NB4 (cell line): Measurements from ENCODE around the gene SLC39A3.

Experiments
- DNase-seq: peaks from one replicate; pipeline ENCODE4 v3.0.0; 2010; ENCODE audit warnings: low read depth
- H3K4me3 ChIP-seq: one replicate; pipeline ENCODE4 v1.5.1; 2011; ENCODE audit warnings: mild to moderate bottlenecking, low read depth, low read length, moderate library complexity
- MYC ChIP-seq: IDR thresholded peaks from 2 replicates; pipeline ENCODE4 v1.6.1; 2011; ENCODE audit warnings: low read depth, low read length
- POLR2A ChIP-seq: IDR thresholded peaks from 2 replicates; pipeline ENCODE4 v1.6.1; 2011; ENCODE audit warnings: mild to moderate bottlenecking; ENCODE audit not compliant: insufficient read length; ENCODE audit errors: extremely low read depth
- TF ChIP-seq, protein P1 (sequence below): IDR thresholded peaks from 2 replicates; pipeline ENCODE4 v1.6.1; 2011; ENCODE audit warnings: low read depth, low read length
- TF ChIP-seq, protein P2 (sequence below): IDR thresholded peaks from one replicate; pipeline ENCODE4 v1.5.1; 2012; ENCODE audit warnings: low read depth, low read length

The SLC39A3 gene

DNA sequence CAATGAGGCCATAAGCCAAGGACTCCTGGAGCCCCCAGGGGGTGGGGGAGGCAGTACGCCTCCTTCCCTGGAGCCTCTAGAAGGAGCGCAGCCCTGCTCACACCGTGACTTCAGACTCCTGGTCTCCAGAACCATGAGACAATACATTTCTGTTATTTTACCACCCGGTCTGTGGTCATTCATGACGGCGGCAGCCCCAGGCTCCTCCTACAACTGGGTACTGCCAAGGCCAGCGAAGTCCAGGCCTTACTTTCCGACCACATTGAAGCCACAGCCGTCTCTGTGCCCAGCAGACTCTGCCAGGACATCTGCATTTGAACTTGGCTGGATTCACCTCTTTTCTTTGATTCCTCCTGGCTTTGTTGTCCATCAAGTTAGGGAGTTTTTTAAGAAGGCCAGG is 47.9 kb downstream of the SLC39A3 start:
- TF ChIP-seq, protein P1, sequence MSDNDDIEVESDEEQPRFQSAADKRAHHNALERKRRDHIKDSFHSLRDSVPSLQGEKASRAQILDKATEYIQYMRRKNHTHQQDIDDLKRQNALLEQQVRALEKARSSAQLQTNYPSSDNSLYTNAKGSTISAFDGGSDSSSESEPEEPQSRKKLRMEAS, result no peak
- no peak overlapping the region for H3K4me3 ChIP-seq
- DNase-seq, result no peak

DNA sequence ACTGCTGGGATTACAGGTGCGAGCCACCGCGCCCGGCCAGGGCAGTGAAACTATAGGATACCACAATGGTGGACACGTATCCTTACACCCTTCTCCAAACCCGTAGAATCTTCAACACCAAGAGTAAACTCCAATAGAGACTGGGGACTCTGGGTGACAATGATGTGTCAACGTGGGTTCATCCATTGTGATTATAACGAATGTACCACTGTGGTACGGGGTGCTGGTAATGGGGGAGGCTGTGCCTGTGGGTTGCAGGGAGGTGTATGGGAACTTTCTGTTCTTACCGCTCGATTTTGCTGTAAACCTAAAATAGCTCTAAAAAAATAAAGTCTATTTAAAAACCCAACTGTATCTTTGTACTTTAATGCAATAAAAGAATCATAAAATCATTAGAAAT is 49.0 kb downstream of the SLC39A3 start:
- H3K4me3 ChIP-seq, result no peak overlapping the region
- TF ChIP-seq, protein P2, sequence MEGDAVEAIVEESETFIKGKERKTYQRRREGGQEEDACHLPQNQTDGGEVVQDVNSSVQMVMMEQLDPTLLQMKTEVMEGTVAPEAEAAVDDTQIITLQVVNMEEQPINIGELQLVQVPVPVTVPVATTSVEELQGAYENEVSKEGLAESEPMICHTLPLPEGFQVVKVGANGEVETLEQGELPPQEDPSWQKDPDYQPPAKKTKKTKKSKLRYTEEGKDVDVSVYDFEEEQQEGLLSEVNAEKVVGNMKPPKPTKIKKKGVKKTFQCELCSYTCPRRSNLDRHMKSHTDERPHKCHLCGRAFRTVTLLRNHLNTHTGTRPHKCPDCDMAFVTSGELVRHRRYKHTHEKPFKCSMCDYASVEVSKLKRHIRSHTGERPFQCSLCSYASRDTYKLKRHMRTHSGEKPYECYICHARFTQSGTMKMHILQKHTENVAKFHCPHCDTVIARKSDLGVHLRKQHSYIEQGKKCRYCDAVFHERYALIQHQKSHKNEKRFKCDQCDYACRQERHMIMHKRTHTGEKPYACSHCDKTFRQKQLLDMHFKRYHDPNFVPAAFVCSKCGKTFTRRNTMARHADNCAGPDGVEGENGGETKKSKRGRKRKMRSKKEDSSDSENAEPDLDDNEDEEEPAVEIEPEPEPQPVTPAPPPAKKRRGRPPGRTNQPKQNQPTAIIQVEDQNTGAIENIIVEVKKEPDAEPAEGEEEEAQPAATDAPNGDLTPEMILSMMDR, result no peak
- no peak for TF ChIP-seq POLR2A
- TF ChIP-seq, protein P1, result no peak
- TF ChIP-seq MYC, result no peak
- no peak for DNase-seq

DNA sequence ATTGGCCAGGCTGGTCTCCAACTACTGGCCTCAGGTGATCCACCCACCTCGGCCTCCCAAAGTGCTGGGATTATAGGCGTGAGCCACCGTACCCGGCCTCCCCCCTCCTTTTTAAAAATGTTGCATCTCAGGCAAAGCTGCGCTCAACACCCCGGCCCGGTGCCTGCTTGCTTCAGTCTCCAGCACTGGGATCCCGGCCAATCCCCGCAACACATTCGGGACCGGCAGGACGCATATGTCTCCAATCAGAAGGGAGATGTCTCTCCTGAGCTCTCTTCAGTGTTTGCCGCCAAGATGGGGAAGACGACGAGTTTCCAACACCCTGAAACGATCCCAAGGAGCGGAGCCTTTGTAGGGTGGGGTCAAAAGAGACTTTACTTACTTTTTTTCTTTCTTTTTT is 53.5 kb downstream of the SLC39A3 start:
- TF ChIP-seq POLR2A, result no peak
- TF ChIP-seq, protein P2, result no peak
- no peak for TF ChIP-seq MYC
- TF ChIP-seq, protein P1, result no peak
- H3K4me3 ChIP-seq, result no peak overlapping the region
- DNase-seq, result no peak

DNA sequence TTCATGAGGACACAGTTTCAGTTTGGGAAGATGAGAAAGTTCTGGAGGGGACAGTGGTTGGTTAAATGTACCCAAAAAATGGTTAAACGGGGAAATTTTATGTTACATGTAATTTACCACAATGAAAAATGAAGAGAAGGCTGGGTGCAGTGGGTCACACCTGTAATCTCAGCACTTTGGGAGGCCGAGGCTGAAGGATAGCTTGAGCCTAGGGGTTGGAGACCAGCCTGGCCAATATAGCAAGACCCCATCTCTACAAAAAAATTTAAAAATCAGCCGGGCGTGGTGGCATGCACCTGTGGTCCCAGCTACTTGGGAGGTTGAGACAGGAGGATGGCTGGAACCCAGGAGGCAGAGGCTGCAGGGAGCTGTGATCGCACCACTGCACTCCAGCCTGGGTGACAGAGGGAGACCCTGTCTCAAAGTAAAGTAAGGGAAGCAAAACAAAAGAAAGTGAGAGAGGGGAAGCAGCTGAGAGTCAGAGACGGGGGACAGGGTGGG is 54.6 kb downstream of the SLC39A3 start:
- DNase-seq, result no peak
- H3K4me3 ChIP-seq, result no peak overlapping the region
- TF ChIP-seq, protein P2, result no peak
- TF ChIP-seq MYC (no peak), POLR2A (no peak)
- TF ChIP-seq, protein P1, result no peak

DNA sequence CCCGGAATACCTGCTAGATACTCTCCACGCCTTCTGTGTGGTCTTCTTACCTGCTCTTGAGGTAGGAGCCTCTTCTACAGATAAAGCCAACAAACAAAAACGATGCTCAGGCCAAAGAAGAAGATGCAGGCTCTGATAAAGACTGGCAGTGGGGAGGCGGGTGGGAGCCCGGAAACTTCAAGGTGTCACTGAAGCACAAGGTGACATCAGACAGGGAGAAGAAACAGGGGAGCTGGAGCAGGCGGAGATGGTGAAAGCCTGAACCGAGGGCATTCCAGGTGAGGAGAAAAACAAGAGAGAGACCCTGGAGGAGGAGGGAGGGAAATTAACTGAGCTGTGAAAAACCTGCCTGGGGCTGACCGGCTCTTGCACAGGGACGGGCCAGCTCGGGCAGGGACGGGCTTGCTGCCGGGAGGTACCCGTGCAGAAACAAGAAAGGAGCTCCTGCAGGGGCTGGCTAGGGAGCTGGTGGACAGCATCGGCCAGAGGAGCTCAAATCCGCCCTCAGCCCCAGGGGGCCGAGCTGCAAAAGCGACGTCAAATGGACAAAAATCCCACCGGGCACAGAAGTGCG is 56.3 kb downstream of the SLC39A3 start:
- no peak overlapping the region for H3K4me3 ChIP-seq
- no peak for DNase-seq
- TF ChIP-seq MYC (no peak), POLR2A (no peak)
- TF ChIP-seq, protein P1, result no peak
- TF ChIP-seq, protein P2, result no peak
